GM12891 (cell line): ENCODE data around the gene PTPRU.

Source experiments
- PAX5 ChIP-seq: IDR thresholded peaks from 2 replicates; pipeline ENCODE4 v1.6.1; 2011; ENCODE audit warnings: low read length, moderate library complexity, mild to moderate bottlenecking; ENCODE audit not compliant: insufficient read depth, severe bottlenecking
- POLR2A ChIP-seq: IDR thresholded peaks from 2 replicates; pipeline ENCODE4 v1.6.1; 2011; ENCODE audit warnings: low read depth, low read length, control low read depth
- POLR2AphosphoS5 ChIP-seq: IDR thresholded peaks from 2 replicates; pipeline ENCODE4 v1.6.1; 2011; ENCODE audit warnings: low read depth, low read length, control low read depth
- POU2F2 ChIP-seq: IDR thresholded peaks from 2 replicates; pipeline ENCODE4 v1.6.1; 2011; ENCODE audit warnings: low read depth, mild to moderate bottlenecking, control low read depth, low read length, moderate library complexity
- SPI1 ChIP-seq: IDR thresholded peaks from 2 replicates; pipeline ENCODE4 v1.6.1; 2011; ENCODE audit warnings: low read depth, low read length, control low read depth
- TAF1 ChIP-seq: IDR thresholded peaks from 2 replicates; pipeline ENCODE4 v1.6.1; 2011; ENCODE audit warnings: low read depth, low read length, control low read depth

DNA sequence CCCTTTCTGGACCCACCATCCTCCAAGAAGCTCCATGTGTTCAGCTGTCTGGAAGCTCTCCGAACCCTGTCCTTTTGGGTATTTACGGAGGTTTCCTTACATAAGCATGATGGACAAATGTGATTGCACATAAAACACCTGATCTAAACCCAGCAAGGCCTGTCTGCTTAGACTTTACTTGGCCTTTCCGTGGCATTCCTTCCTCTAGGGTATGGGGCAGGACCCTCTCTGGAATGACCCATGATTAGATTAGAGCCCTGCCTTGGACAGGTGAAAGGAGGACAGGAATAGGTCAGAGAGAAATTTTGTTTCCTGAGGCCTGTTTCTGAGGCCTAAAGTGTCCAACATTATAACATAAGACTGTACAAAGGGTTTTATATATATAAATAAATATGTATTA is 16.9 kb downstream of the PTPRU start:
- no peak for TF ChIP-seq POLR2A
- TF ChIP-seq TAF1: no peak
- no peak for TF ChIP-seq POLR2AphosphoS5
- TF ChIP-seq PAX5: no peak
- no peak for TF ChIP-seq SPI1
- no peak for TF ChIP-seq POU2F2
